Measurements from ENCODE around the gene ENG. TPM values are rescaled to one million over a fixed set of nuclear protein-coding genes. Genes with fewer than 3 reads are reported as not detected.

The ENG gene
- total and polyA plus RNA-seq, 11 donors: 116 to 252 (median 144) TPM

- no peaks in the 10 kb centered on the region for H3K9me3 ChIP-seq
- intact Hi-C loops (cut with DNase I): loop anchor here in 4 of 10 donors (5.0 kb wide), 2 partner anchors 35 to 75 kb away; partner anchors contain the start of gene CDK9 (in 1 of the 4)
- WGBS, 4 donors: 7 to 17% (median 12%) methylated on average over 28 to 29 of the region's 29 CpGs
- ATAC-seq (peak; percentile 76 to 86 (median 84)), DNase-seq (peak; percentile 93 to 95 (median 93))
- H3K4me3 ChIP-seq: peak overlapping the region in 3 of 12 donors; percentile 2 to 12 (median 11)
- peak overlapping the region; percentile 80 to 98 (median 94) for H3K27ac ChIP-seq
- H3K36me3 ChIP-seq: peaks cover 0 to 8% (median under 1%) of the 10 kb centered on the region in 9 donors
- H3K4me1 ChIP-seq: peaks cover 34 to 79% (median 64%) of the 10 kb centered on the region in 12 donors
- no peak for TF ChIP-seq POLR2A (IDR thresholded peaks at IDR 0.05)
- H3K27me3 ChIP-seq: no peaks in the 10 kb centered on the region
These were observed 7.9 kb upstream of the ENG start for GRCh38 chr9:127862075-127863011.

DNA sequence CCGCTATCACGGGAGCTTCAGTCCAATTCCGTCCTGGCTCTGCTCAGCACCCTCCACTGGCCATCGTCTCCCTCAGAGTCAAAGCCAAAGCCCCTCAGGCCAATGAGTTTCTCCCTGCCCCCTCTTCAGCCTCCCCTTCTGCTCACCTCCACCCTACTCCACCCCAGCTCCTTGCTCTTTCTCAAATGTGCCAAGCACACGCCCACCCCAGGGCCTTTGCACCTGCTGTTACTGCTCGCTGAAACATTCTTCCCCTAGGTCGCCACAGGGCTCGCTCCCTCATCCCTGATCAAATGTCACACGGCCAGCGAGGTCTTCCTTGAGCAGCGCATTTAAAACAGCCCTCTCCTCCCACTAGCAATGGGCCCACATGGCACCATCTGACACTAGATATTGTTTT is 6.3 kb upstream of the ENG start:
- H3K9me3 ChIP-seq: no peaks in the 10 kb centered on the region
- WGBS, 4 donors: 88 to 93% (median 92%) methylated on average over 11 of the region's 11 CpGs
- H3K27me3 ChIP-seq: no peaks in the 10 kb centered on the region
- DNase-seq (peak in 1 of 5 donors; percentile 22), ATAC-seq (no peak)
- peaks cover 36 to 83% (median 77%) of the 10 kb centered on the region in 12 donors for H3K4me1 ChIP-seq
- no peak for TF ChIP-seq POLR2A (IDR thresholded peaks at IDR 0.05)
- TF ChIP-seq, protein P1, sequence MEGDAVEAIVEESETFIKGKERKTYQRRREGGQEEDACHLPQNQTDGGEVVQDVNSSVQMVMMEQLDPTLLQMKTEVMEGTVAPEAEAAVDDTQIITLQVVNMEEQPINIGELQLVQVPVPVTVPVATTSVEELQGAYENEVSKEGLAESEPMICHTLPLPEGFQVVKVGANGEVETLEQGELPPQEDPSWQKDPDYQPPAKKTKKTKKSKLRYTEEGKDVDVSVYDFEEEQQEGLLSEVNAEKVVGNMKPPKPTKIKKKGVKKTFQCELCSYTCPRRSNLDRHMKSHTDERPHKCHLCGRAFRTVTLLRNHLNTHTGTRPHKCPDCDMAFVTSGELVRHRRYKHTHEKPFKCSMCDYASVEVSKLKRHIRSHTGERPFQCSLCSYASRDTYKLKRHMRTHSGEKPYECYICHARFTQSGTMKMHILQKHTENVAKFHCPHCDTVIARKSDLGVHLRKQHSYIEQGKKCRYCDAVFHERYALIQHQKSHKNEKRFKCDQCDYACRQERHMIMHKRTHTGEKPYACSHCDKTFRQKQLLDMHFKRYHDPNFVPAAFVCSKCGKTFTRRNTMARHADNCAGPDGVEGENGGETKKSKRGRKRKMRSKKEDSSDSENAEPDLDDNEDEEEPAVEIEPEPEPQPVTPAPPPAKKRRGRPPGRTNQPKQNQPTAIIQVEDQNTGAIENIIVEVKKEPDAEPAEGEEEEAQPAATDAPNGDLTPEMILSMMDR (IDR thresholded peaks at IDR 0.05): no peak
- intact Hi-C loops (cut with DNase I): loop anchor here in 4 of 10 donors (5.0 kb wide), 2 partner anchors 33 to 73 kb away; partner anchors contain the start of gene CDK9 (in 1 of the 4)
- H3K27ac ChIP-seq: peak overlapping the region; percentile 34 to 98 (median 94)
- no peak overlapping the region for H3K4me3 ChIP-seq
- H3K36me3 ChIP-seq: no peaks in the 10 kb centered on the region

- no peaks in the 10 kb centered on the region for H3K27me3 ChIP-seq
- H3K4me1 ChIP-seq: peaks cover 36 to 87% (median 81%) of the 10 kb centered on the region in 12 donors
- DNase-seq (peak in 4 of 5 donors; percentile 73 to 85 (median 74)), ATAC-seq (peak; percentile 9 to 66 (median 54))
- no peak for TF ChIP-seq POLR2A (IDR thresholded peaks at IDR 0.05)
- TF ChIP-seq, protein P1 (IDR thresholded peaks at IDR 0.05): peak in 1 of 12 donors; percentile 21
- intact Hi-C loops (cut with DNase I): loop anchor here in 4 of 10 donors (5.0 kb wide), 2 partner anchors 33 to 73 kb away; partner anchors contain the start of gene CDK9 (in 1 of the 4)
- no peaks in the 10 kb centered on the region for H3K36me3 ChIP-seq
- 5 to 22% (median 14%) methylated on average over 8 of the region's 8 CpGs for WGBS, 4 donors
- H3K27ac ChIP-seq: peak overlapping the region; percentile 34 to 98 (median 94)
- H3K4me3 ChIP-seq: no peak overlapping the region
- H3K9me3 ChIP-seq: no peaks in the 10 kb centered on the region
These were observed 5.8 kb upstream of the ENG start for GRCh38 chr9:127860260-127860659.

DNA sequence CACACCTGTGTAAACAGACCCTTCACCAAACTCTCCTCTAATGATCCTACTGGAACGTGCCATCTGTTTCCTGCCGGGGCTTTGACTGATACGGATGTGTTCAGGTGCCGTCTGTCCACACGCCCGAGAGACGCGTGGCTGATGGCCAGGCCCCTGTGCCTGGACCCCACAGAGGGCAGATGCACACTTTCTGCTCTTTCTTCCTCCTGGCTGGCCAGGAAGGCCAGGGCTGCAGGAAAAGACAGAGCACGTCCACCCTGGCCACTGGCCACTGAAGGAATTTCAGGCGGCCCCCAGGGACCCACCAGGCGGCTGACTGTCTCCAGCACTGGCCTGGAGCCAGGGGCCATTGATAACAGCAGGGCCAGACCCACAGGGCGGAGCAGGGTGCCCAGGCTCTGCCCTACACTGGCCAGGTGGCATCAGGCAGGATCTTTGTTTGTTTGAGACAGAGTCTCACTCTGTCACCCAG is 3.6 kb upstream of the ENG start:
- H3K36me3 ChIP-seq: no peaks in the 10 kb centered on the region
- WGBS, 4 donors: 4 to 23% (median 8%) methylated on average over 12 of the region's 12 CpGs

More for the DNA sequence above, 3.6 kb upstream of the ENG start:
- intact Hi-C loops (cut with DNase I): loop anchor here in 2 of 10 donors (2.0 to 10.0 kb wide), 4 partner anchors 13 to 96 kb away; no protein-coding TSS in a partner anchor
- DNase-seq (peak; percentile 80 to 91 (median 87)), ATAC-seq (peak; percentile 6 to 9 (median 8))
- no peaks in the 10 kb centered on the region for H3K27me3 ChIP-seq
- H3K4me3 ChIP-seq: peak overlapping the region in 1 of 12 donors; percentile 8
- peaks cover 33 to 92% (median 82%) of the 10 kb centered on the region in 12 donors for H3K4me1 ChIP-seq
- TF ChIP-seq, protein P1 (IDR thresholded peaks at IDR 0.05): no peak
- TF ChIP-seq POLR2A (IDR thresholded peaks at IDR 0.05): no peak
- H3K9me3 ChIP-seq: no peaks in the 10 kb centered on the region
- H3K27ac ChIP-seq: peak overlapping the region; percentile 34 to 98 (median 94)

All from heart left ventricle (tissue), 16 donors.